COLO668 (cell line): Measurements from ENCODE around the gene PRKD1.
A peak's percentile ranks its signal among the peaks of the same experiment; 100 is the strongest.

Experiments used
- DNase-seq: peaks from one replicate; lab custom pipeline; 2025; ENCODE audit not compliant: unreplicated experiment; lab: John Stamatoyannopoulos, UW

PRKD1 gene

DNA sequence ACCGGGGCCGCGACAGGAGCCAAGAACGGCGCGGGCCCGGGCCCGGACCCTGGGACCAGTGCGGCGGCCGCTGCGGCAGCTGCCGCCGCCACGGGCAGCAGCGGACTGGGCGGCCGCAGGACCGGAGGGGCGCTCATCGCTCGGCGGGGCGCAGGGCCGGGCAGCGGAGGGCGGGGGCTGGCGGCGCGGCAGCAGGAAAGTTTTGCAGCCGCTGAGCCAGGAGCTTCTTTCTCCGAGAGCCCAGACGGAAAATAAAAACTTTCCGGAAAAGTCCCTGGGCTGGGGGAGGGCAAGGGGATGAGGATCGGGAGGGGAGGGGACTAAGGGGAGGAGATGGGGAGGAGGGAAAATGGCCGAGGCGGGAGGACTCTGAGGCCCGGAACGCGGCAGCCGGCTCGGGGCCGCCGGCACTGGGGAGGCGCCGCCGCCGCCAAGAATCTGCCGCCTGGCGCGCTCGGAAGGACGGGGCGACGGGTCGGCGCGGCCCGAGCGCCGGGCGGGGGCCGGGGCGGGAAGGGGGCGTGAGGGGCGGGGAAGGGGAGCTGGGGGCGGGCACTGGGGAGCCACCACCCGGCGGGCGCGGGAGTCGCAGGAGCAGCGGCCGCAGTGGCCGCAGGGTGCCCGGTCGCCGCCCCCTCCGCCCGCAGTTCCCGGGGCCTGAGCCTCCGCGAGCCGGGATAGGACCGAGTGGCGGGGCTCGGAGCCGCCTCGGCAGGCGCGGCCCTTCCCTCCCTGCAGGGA lies at the start of gene PRKD1:
Gene PRKD1 (minus strand): TSS at position 472 of the 741 bp plus-strand sequence.
- DNase-seq, result peak; percentile 71

DNA sequence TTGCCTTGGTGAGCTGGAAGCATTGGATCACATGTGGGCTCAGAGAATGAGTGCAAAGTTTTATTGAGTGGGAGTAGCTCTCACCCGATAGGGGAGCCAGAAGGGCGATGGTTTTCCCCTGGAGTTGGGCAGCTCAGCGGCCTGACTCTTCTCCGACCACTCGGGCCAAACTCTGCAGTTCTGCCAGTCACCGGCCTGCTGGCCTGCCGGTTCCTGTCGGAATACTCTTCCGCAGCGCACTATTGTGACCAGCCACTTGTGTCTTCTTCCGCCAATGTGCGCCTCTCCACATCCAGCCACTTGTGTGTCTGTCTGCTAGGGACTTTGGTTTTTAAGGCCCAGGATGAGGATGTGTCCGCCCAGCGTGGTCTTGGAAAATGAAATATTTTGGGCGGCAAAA lies 43.5 kb upstream of the PRKD1 start:
- DNase-seq, result no peak

DNA sequence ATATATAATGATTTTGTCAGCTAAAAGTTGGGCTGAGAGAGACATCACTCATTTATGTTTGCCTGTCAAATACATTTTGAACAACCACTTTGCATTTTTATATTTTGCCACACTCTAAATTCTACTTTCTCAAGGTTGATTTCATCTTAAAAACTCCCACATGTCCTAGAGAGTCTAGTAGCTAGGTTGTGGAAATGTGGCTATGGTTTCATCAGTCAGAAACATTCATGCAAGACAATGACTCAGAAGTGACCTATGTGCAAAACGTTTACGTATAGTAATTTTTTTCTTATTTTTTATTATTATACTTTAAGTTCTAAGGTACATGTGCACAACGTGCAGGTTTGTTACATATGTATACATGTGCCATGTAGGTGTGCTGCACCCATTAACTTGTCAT lies 27.4 kb upstream of the PRKD1 start:
- no peak for DNase-seq

DNA sequence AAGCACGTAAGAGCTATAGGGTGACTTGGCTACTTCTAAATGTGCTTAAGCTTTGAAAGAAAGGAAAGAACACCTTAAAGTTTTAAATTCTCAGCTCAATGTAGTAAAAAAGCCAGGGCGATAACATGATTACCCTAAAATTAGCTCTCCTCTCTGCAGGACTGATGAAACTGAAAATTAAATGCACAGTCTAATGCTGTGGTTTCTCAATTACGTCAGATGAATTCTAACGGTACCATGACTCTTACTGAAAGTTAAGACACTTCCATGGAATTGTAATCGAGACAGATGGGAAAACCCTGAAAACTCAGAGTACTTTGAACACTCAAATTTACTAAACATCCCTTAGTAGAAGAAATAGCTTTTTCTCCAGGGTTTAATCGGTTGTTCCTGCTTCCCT lies 25.9 kb upstream of the PRKD1 start:
- DNase-seq, result no peak

DNA sequence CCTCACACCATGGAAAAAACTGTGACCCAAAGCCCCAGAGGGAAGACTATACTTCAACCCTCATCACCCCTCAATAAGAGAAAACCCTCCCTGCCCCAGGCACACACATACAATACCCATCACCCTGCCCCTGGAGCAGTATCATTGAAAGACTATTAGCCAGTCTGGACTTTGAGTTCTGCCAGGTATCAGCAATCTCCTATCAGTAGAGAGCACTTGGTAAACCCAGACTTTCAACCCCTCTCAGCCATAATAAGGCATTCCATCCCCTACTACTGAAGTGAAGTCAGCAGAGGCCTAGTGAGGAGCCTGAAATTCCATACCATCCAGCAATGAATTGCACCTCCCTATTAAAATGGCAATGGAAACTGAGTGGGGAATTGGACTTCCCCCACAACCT lies 16.4 kb upstream of the PRKD1 start:
- no peak for DNase-seq

DNA sequence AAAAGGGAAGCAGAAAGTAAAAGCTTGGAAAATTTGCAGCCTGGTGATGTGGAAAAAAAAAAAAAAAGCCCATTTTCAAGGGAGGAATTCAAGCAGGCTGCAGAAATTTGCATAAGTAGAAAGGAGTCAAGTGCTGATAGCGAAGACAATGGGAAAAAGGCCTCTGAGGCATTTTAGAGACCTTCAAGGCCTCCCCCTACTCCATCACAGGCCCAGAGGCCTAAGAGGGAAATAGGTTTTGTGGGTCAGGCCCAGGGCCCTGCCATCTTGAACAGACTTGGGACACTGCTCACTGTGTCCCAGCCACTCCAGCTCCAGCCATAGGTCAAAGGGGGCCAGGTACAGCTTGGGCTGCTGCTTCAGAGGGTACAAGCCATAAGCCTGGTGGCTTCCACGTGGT lies 13.8 kb upstream of the PRKD1 start:
- no peak for DNase-seq

DNA sequence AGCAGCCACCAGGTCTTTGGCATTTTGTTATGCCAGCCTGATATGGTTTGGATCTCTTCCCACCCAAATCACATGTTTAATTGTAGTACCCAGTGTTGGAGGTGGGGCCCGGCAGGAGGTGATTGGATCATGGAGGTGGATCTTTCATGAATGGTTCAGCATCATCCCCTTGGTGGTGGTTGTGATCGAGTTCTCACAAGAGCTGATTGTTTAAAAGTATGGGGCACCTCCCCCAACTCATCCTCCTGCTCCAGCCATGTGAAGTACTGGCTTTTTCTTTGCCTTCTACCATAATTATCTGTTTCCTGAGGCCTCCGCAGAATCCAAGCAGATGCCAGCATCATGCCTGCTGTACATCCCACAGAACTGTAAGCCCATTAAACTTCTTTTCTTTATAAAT lies 12.8 kb upstream of the PRKD1 start:
- no peak for DNase-seq

DNA sequence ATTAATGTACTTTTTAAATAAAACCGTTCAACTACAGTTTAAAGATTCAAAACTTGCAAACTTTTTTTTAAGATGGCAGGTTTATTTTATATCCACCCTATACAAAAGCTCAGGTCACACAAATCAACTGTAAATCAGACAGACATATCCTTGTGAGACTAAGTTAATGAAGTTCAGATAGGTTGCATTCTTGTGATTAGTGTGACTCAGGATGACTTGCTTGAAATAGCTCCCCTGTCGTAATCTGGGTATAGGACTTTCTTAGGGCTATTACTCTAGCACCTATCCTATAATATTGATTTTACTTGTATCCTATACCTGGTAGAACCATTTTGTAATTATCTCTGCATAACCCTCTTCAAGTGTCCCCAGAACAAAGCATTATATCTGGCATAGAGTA lies 9.5 kb upstream of the PRKD1 start:
- no peak for DNase-seq

DNA sequence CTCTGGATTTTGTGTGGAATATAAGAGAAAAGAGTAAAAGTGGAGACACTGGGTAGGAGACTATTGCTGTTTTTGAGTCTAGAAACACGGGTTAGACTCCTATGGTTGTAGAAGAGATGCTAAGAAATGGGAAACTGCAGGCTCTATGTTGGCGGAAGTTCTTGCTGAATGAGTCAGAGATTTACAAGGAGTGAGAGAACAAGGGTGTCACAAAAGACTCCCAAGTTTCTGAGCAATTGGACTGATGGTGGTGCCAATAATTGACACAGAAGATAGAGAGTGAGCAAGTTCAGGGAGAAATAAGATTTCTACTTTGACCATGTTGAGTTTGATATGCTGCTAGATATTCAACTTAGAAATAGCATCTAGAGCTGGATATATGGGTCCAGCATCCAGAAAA lies 2.6 kb upstream of the PRKD1 start:
- DNase-seq, result no peak

DNA sequence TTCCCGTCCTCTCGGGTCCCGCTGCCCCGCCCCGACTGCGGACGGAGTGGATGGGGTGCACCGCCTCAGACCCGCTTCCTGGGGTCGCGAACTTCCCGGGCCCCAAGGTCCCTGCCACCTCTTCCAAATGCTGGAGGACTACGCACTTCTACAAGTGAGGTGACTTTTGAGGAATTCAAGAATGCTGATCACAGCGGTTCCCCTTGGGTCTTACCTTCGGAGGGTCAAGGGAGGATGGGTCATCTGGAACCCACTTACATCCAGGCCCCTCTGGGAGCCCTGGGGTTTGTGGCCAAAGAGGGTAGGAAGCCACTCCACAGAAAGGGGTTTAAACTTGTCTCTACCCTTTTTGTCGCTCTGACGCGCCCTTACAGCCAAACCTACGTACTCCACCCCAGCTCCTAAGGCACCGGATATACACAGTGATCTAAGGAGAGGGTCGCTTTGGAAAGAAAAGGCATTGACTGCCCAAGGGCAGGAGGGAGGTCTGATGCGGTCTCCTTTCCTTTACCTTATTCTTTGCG lies 532 bp upstream of the PRKD1 start:
- no peak for DNase-seq

DNA sequence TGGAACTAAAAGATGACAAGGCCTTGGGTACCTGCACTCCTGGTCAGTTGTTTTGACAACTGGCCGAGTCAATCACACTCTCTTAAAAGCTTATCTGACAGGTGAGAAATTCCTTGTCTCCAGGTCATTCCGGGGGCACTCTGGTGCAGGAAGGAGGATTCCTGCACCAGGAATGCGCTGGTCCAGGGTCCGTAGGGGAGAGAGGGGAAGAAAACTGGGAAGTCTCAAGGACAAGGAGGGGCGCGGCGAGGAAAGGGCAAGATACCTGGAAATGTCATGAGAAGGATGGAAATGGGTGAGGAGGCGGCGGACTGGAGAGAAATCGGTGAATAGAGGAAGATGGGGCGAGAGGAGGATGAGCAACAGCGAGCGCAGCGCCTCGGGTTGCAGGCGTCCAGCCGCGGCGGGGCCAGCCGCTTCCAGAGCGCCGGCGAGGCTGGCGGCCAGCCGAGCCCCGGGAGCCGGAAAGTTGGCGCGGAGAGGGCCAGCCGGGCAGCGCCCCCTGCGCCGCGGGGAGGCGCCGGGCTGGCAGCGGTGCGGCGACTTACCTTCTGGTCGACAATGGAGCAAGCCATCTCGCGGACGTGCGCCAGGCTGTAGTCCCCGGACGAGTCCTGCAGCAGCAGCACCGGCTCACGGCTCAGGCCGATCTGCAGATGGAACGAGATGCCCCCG lies 809 bp downstream of the PRKD1 start:
- peak; percentile 76 for DNase-seq

DNA sequence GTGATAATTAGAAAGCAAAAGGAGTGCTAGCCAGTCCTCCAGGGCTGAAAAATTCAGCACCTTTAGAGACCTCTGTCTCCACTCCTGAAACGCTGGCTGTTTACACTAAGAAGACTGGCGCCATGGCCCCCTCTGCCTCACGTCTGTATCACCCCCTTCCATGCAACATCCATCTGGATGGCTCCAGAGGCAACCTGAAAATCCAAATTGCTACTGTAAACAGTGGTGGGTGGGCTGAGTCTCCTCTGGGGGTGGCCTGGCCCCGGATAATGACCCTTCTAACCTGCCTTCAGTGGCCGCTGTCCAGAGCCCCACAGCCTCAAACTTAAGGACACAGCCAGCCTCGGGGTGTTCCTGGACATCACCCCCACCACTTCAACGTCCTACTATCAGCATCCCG lies 1.4 kb downstream of the PRKD1 start:
- DNase-seq, result no peak

DNA sequence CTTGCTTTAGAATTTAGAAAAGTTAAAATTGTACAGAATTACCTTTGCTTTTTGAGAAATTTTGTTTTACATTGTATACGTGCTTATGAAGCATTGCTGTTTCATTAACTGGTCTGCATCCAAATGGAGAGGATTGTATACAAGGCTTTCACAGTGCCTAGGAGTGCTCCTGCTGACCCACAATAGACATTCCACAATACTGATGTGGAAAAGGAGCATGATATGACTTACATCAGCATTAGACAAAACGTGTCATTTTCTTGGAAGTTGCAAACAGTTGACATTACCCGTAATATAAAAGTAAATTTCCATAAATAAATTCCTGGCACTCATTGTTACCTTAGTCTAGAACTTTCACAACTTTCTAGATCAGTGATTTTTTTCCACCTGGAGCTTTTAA lies 1.9 kb downstream of the PRKD1 start:
- DNase-seq, result no peak

DNA sequence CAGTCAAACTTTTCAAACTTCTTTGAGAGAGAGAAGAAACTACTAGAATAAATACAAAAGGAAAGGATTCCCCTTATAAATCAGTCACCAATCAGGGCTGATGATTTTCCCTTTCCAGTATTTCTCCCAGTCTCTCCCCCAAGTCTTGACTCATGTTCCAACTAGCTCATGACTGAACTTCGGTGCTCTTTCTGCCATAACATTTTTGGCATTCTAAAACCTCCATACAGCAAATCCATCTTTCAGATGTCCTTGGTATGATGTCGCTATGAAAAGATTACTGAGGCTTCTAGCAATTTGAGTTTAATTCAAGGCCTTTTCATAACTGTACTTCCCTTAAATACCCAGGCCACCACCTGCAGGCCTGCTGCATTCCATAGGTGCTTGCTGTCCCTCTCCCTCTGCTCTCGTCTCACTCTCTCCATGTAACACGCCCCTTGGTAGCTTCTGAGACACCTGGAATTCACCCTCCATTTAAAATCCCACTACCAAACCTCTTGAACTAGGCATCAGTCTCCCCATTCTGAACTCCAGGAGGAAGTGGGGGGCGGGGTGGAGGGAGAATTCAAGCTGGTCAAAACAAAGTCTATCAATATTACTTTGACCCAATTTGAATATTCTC lies 2.4 kb downstream of the PRKD1 start:
- DNase-seq, result no peak

DNA sequence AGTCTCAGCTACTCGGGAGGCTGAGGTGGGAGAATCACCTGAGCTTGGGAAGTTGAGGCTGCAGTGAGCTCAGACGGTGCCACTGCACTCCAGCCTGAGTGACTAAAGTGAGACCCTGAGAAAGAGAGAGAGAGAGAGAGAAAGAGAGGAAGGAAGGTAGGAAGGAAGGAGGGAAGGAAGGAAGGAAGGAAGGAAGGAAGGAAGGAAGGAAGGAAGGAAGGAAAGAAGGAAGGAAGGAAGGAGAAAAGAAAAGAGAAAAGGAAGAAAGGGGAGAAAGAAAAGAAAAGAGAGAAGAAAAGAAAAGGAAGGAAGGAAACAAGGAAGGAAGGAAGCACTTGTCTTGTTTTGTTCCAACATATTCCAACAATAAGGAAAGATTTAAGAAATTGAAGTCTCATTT lies 7.8 kb downstream of the PRKD1 start:
- no peak for DNase-seq

DNA sequence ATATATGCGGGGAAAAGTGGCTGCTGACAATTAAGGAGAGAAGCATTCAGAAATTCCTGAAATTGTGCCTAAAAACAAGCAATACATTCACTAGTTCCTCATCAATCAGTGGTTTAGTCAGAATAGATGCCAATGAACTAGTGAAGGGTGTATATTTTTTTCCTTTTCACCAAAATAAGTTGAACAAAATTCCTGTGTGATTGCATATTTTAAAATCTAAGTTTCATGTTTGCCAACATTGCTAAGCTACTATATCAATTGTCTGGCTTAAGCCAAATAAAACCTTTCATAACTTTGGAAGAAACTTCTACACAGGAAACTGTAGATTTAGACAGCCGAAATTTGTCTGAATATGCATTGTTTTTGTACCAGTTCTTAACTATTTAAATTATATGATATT lies 8.7 kb downstream of the PRKD1 start:
- no peak for DNase-seq

DNA sequence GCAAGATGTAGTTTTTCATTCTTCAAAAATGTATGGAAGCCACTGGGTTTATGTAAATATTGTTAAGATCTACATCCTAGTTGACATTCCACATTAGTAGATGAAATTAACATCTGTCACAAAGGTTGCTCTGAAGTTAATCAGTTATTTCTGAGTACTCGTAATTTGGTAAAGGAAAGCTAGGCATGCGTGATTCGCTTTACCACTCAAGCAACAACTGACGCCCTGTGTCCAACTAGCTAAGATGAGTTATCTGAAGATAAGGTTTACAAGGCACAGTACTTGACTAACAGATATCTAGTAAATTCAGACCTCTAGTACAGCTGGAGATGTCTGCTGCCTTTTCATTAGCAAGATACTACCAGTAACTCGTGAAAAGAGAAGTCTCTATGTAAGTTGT lies 14.1 kb downstream of the PRKD1 start:
- no peak for DNase-seq

DNA sequence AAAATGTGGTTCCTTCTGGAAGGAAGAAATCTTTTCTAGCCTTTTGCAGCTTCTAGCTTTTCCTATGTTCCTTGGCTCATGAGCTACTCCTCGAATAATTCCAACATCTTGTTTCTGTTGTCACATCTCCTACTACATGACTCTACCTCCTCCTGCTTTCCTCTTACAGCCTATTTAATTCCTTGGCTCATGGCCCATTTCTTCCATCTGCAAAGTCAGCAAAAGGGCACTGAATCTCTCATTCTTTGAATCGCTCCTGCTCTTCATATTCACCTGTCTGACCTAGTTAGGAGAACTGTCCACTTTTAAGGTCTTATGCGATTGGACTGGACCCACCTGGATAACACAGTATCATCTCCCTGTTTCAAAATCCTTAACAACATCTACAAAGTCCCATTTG lies 15.8 kb downstream of the PRKD1 start:
- no peak for DNase-seq

DNA sequence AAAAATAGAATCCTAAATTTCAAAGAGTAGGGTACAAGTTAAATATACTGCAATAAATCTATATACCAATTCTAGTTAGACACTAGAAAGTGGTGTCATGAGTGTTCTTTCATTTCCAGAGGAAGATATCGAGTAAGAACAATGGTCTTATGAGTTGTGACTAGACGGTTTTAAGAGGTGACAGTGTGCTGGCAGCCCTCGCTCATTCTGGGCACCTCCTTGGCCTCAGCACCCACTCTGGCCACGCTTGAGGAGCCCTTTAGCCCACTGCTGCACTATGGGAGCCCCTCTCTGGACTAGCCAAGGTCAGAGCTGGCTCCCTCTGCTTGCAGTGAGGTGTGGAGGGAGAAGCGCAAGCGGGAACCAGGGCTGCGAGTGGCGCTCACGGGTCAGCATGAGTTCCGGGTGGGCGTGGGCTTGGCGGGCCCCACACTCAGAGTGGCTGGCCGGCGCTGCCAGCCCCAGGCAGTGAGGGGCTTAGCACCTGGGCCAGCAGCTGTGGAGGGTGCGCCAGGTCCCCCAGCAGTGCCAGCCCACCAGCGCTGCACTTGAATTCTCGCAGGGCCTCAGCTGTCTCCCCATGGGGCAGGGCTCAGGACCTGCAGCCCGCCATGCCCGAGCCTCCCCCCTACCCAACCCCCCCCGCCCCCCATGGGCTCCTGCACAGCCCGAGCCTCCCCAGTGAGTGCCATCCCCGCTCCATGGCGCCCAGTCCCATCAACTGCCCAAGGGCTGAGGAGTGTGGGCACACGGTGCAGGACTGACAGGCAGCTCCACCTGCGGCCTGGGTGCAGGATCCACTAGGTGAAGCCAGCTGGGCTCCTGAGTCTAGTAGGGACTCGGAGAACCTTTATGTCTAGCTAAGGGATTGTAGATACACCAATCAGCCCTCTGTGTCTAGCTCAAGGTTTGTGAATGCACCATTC lies 18.7 kb downstream of the PRKD1 start:
- DNase-seq, result no peak

DNA sequence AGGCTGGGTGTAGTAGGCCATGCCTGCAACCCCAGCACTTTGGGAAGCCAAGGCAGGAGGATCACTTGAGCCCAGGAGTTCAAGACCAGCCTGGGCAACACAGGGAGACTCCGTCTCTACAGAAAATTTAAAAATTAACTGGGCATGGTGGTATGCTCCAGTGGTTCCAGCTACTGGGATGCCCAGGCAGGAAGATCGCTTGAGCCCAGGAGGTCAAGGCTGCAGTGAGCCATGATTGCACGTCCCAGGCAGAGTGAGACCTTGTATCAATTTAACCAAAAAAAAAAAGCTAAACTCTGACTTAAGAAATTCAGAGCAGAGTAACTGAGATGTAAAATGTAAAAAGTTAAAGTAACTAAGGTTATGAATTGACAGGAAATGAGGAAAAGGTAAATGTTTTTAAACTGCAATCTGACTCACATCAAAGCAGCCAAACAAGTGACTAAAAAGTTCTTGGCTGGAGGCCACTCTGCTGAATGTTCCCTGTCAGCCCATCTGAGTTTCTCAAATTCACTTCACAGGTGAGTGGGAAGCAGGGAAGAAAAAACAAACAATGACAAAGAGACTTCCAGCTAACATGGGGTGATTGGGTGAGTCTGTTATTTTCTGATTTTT lies 21.3 kb downstream of the PRKD1 start:
- DNase-seq, result no peak

DNA sequence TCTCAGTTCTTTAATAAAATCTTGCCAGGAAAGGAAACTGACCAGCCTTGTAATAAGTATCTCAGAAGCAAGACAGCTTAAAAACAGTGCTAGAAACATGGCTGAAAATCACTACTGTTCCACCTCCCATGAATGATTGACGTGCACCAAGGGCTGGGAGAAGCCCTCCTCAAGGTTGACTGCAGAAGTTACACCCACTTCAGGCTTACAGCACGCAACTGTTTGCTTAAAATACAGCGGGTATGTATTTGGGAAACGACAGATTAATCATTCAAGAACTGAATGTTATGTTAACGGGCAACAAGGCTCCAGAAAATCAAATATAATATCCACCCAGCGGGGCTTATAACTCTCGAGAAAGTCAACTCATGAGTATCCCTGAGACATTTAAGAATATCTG lies 22.1 kb downstream of the PRKD1 start:
- no peak for DNase-seq
